Stimulated activated CD8-positive, alpha-beta memory T cell treated with anti-CD3 and anti-CD28 coated beads, Interleukin-4, amount 100 ng/mL, for 48 hours (primary cell): Measurements from ENCODE around the gene PABPN1.
"Not testable (repeated sequence)": the region's sequence is repeated elsewhere in the genome, so short reads cannot be mapped to it uniquely, and the experiment has no call there.

Experiments used
- DNase-seq: peaks from one replicate; pipeline ENCODE4 v3.0.0-alpha.2; 2020

PABPN1 gene

GRCh38 chr14:23301969-23302289 lies 19.3 kb upstream of the PABPN1 start:
- DNase-seq = no peak

GRCh38 chr14:23302290-23303225 lies 18.7 kb upstream of the PABPN1 start, which contains the start of gene PPP1R3E:
Gene PPP1R3E, minus strand, starts transcription at chr14:23302859. Its CDS starts 283 bp downstream, at chr14:23302576.
- DNase-seq = peak; percentile 92

GRCh38 chr14:23306412-23307145 lies 14.7 kb upstream of the PABPN1 start, which contains the start of gene BCL2L2:
Gene BCL2L2, plus strand, starts transcription at chr14:23306833. Its CDS starts 935 bp downstream, at chr14:23307768.
- DNase-seq = peak; percentile 41

DNA sequence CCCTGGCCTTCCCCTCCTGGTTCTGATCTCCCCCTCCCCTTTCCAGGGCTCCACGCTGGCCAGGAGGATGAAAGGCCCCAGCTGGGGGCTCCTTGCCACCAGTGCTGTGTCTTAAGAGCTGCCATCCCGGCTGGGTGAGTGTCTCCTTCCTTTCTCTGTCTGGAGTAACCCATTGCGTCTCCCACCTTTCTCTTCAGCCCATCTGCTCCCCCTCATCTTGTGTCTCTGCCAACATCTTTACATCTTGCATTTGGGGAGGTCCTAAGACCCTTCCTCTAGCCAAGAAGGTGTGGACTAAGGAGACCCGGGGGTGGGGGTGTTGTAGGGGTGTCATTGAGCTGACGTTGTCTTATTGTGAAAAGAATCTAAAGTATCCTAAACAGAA lies 14.1 kb upstream of the PABPN1 start:
- no peak for DNase-seq

DNA sequence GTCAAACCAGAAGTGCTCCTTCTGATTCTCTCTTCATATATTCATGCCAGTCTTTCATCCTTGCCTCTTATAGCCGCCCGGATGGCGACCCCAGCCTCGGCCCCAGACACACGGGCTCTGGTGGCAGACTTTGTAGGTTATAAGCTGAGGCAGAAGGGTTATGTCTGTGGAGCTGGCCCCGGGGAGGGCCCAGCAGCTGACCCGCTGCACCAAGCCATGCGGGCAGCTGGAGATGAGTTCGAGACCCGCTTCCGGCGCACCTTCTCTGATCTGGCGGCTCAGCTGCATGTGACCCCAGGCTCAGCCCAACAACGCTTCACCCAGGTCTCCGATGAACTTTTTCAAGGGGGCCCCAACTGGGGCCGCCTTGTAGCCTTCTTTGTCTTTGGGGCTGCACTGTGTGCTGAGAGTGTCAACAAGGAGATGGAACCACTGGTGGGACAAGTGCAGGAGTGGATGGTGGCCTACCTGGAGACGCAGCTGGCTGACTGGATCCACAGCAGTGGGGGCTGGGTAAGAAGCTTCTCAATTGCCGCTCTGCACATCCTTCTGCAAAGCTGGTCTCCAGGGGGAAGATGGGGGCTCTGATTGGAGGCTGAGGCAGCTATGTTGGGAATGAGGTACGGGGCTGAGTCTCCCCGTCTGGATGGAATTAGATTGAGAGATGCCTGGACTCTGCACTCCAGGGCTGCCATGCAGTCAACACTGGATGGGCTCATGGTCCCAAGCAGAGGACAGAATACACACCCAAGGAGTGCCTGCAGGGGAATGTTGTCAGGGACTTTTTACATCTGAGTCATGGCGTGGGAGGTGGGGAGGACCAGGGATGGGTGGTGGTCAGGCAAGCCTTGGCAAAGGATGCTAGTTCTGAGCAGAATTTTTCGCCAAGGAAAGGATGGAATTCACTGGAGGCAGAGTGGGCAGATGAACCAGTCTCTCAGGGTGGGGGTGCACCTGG lies 13.3 kb upstream of the PABPN1 start:
- DNase-seq = no peak

DNA sequence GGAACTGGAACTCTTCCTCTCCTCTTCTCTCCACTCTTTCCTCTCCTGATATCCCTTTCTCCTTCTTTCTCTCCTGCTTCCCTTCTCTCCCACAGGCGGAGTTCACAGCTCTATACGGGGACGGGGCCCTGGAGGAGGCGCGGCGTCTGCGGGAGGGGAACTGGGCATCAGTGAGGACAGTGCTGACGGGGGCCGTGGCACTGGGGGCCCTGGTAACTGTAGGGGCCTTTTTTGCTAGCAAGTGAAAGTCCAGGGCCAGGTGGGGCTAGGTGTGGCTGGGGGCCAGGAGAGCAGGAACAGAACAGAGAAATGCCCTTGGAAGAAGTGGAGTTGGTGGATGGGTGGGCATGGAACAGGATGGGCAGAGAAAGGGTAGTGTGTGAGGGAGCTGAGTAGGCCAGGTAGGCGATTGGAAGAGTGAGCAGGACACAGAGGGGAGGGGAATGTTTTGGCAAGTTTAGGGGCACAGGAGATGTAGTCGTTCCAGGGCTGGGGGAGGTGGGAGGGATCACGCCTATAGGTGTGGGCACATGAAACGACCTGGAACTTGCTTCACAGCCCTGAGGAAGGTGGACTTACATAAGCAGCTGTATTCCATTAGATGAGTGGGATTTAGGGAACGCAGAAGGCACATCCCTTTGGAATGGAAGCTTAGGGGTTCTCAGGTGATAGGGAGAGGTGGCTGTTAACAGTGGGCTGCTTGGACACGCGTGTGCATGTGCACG lies 12.4 kb upstream of the PABPN1 start:
- no peak for DNase-seq

DNA sequence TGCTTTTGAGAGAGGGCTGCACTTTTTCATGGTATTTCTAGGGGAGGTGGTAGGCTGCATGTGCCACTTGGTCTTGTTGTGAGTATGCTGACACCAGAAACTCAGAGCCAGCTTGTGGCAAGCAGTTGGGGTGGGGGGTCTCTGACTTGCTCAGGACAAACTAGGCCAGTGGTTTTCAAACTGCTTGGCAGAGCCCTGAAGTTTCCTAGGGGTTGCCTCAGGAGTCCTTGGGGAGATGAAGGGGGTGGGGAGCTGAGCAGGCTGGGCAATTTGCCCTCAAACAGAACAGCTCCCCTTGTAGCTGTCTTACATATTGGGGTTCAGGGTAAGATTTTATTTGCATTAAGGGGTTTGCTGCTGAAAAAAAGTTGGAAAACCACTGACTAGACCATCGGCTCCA lies 10.7 kb upstream of the PABPN1 start:
- DNase-seq = no peak

DNA sequence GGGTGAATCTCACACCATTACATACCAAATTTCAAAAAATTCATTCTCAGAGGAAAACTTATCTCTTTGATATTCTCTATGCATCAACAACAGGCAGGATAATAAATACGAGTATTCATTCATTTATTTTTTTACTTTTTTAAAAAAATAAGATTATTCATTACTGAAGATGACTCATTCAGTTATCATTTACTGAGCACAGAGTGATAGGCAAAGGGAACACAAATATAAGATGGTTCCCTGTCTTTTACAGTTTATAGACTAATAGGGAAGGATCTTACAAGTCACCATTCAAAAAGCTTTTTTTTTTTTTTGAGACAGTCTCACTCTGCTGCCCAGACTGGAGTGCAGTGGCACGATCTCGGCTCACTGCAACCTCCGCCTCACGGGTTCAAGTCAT lies 5.0 kb upstream of the PABPN1 start:
- no peak for DNase-seq

- DNase-seq = no peak
These were observed 1.3 kb upstream of the PABPN1 start for GRCh38 chr14:23319746-23320583.

DNA sequence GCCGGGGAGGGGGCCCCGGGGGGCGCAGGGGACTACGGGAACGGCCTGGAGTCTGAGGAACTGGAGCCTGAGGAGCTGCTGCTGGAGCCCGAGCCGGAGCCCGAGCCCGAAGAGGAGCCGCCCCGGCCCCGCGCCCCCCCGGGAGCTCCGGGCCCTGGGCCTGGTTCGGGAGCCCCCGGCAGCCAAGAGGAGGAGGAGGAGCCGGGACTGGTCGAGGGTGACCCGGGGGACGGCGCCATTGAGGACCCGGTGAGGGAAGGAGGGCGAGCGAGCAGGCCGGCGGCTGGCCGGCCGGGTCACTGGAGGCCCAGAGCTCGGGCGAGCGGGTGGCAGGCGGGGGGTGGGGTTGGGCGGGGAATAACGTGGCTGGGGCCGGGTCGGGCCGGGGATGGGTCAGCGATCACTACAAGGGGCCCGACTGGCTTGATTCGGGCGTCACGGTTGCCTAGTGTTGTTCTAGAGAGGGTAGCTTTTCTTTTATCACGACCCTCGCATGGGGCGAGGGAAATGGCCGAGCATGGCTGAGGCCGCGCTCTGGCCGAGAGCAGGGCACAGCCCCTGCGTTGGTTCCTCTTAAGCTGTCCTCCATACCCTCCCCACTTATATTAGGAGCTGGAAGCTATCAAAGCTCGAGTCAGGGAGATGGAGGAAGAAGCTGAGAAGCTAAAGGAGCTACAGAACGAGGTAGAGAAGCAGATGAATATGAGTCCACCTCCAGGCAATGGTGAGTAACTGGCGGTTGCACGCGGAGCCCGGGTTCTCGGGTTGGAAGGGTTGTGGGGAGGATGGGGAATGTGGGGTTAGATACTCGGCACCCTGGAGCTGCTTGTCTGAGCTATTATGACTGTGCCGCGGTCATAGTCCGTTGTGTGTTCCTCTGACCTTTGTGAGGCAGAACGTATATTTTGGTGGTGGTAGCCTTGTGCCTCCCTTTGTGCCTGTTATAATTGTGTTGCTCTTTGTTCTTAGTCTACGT lies 603 bp downstream of the PABPN1 start:
- peak; percentile 78 for DNase-seq

GRCh38 chr14:23322568-23323517 lies 1.6 kb downstream of the PABPN1 start:
- DNase-seq = no peak

- DNase-seq = no peak
These were observed 2.7 kb downstream of the PABPN1 start for GRCh38 chr14:23323838-23324454.

GRCh38 chr14:23324455-23324846 lies 3.2 kb downstream of the PABPN1 start:
- no peak for DNase-seq

- no peak for DNase-seq
These were observed 3.7 kb downstream of the PABPN1 start for GRCh38 chr14:23324993-23325392.

DNA sequence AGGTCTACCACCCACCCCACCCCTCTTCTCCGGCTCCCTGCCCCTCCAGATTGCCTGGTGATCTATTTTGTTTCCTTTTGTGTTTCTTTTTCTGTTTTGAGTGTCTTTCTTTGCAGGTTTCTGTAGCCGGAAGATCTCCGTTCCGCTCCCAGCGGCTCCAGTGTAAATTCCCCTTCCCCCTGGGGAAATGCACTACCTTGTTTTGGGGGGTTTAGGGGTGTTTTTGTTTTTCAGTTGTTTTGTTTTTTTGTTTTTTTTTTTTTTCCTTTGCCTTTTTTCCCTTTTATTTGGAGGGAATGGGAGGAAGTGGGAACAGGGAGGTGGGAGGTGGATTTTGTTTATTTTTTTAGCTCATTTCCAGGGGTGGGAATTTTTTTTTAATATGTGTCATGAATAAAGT lies 4.5 kb downstream of the PABPN1 start:
- DNase-seq = not testable (repeated sequence)

DNA sequence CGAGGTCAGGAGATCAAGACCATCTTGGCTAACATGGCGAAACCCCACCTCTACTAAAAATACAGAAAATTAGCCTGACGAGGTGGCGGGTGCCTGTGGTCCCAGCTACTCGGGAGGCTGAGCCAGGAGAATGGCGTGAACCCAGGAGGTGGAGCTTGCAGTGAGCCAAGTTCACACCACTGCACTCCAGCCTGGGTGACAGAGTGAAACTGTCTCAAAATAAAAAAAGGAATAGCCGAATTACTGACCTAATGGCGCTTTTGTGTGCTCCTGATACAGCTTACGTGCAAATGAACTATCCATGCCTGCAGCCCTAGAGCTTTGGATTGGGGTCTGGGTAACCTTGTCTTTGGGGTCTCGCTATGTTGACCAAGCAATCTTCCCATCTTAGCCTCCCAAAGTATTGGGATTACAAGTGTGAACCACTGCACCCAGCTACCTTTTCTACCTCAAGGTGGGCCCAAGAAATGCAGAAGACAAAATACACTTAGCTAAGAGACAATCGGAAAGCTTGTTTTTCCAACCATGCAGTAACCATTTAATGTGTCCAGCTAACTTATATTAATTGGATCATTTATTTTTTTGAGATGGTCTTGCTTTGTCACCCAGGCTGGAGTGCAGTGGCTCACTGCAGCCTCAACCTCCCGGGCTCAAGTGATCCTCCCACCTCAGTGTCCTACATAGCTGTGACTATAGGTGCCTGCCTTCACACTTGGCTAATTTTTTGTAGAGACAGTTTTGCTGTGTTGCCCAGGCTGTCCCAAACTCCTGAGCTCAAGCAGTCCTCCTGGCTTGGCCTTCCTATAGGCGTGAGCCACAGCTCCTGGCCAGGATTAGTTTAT lies 5.5 kb downstream of the PABPN1 start:
- DNase-seq = no peak
